Uterus (tissue), 4 donors: ENCODE measurements around the gene RAPGEF3. TPM values are rescaled to one million over a fixed set of nuclear protein-coding genes. Genes with fewer than 3 reads are reported as not detected.

Source experiments
- DNase-seq, 2 donors: peaks; one replicate each; pipeline ENCODE4 v3.0.0-alpha.2; 2019 to 2020
- H3K27ac ChIP-seq, 2 donors: fragments of 200-600 bp; sonication (generic); 1 replicate in 1 of 2; 2 replicates in 1 of 2; pipeline ENCODE4 v1.5.1; 2016 to 2018
- H3K27me3 ChIP-seq, 2 donors: fragments of 200-600 bp; sonication (generic); one replicate each; pipeline ENCODE4 v1.5.1; 2018 to 2019; ENCODE audit warnings: control low read depth in 1 of 2
- H3K36me3 ChIP-seq, 2 donors: fragments of 200-600 bp; sonication (generic); one replicate each; pipeline ENCODE4 v1.5.1; 2019; ENCODE audit warnings: control low read depth in 1 of 2
- H3K4me1 ChIP-seq, 2 donors: fragments of 200-600 bp; sonication (generic); one replicate each; pipeline ENCODE4 v1.5.1; 2018 to 2019; ENCODE audit warnings: control low read depth in 1 of 2
- H3K4me3 ChIP-seq, 2 donors: fragments of 200-600 bp; sonication (generic); 1 replicate in 1 of 2; 2 replicates in 1 of 2; pipeline ENCODE4 v1.5.1; 2018 to 2019; ENCODE audit warnings: mild to moderate bottlenecking in 1 of 2
- H3K9me3 ChIP-seq, 2 donors: fragments of 200-600 bp; sonication (generic); one replicate each; pipeline ENCODE4 v1.5.1; 2019; ENCODE audit warnings: control low read depth in 1 of 2
- POLR2A ChIP-seq, 2 donors: fragments of 450-650 bp; IDR thresholded peaks; one replicate each; pipeline ENCODE4 v1.6.1; 2016; ENCODE audit warnings: antibody characterized with exemption in 2 of 2, mild to moderate bottlenecking in 1 of 2, moderate library complexity in 1 of 2
- intact Hi-C: fragments of 100-400 bp; cut with DNase I; formaldehyde crosslinking; loops from one replicate; pipeline ENCODE4 v1.15.1; 2023; ENCODE audit warnings: low total_unique reads
- total RNA-seq, 4 donors: library from RNA; depleted of rRNA in 3 of 4; stranded (reverse); fragments of >200 nt in 3 of 4; gene quantifications; one replicate each; pipeline versions ENCODE4 v1.1.0 to v1.2.4, GENCODE V29; 2014 to 2023
- TF ChIP-seq, protein P1 (sequence below), 4 experiments: fragments of 200-600 bp in 2 of 4; fragments of 450-650 bp in 2 of 4; sonication (generic) in 2 of 4; IDR thresholded peaks; one replicate each; pipeline ENCODE4 v1.5.1; 2016 to 2019; ENCODE audit warnings: antibody characterized with exemption in 4 of 4, mild to moderate bottlenecking in 2 of 4, moderate library complexity in 1 of 4
- donor health status: DM: yes; HTN: yes; CAD: no.

The RAPGEF3 gene
- total RNA-seq, 4 donors from 2014 or later, result 13.5 to 105 (median 48.7) TPM

GRCh38 chr12:47779301-47779942 lies 20.7 kb upstream of the RAPGEF3 start:
- peaks cover 0 to 5% of the 10 kb centered on the region in 2 donors for H3K4me1 ChIP-seq
- no peak overlapping the region for H3K4me3 ChIP-seq
- H3K27ac ChIP-seq, result peak overlapping the region in 1 of 2 donors; percentile 34
- TF ChIP-seq, protein P1, sequence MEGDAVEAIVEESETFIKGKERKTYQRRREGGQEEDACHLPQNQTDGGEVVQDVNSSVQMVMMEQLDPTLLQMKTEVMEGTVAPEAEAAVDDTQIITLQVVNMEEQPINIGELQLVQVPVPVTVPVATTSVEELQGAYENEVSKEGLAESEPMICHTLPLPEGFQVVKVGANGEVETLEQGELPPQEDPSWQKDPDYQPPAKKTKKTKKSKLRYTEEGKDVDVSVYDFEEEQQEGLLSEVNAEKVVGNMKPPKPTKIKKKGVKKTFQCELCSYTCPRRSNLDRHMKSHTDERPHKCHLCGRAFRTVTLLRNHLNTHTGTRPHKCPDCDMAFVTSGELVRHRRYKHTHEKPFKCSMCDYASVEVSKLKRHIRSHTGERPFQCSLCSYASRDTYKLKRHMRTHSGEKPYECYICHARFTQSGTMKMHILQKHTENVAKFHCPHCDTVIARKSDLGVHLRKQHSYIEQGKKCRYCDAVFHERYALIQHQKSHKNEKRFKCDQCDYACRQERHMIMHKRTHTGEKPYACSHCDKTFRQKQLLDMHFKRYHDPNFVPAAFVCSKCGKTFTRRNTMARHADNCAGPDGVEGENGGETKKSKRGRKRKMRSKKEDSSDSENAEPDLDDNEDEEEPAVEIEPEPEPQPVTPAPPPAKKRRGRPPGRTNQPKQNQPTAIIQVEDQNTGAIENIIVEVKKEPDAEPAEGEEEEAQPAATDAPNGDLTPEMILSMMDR (IDR thresholded peaks at IDR 0.05), result peak; percentile 94 to 96 (median 94)
- TF ChIP-seq POLR2A (IDR thresholded peaks at IDR 0.05), result no peak
- H3K27me3 ChIP-seq, result no peaks in the 10 kb centered on the region
- no peaks in the 10 kb centered on the region for H3K36me3 ChIP-seq
- intact Hi-C loops, result loop anchor here (5.0 kb wide), 1 partner anchor 62 kb away; no protein-coding TSS in a partner anchor
- DNase-seq, result peak; percentile 91
- no peaks in the 10 kb centered on the region for H3K9me3 ChIP-seq

GRCh38 chr12:47778881-47779280 lies 20.2 kb upstream of the RAPGEF3 start:
- no peaks in the 10 kb centered on the region for H3K36me3 ChIP-seq
- intact Hi-C loops, result loop anchor here (5.0 kb wide), 1 partner anchor 62 kb away; no protein-coding TSS in a partner anchor
- H3K27ac ChIP-seq, result peak overlapping the region in 1 of 2 donors; percentile 34
- H3K27me3 ChIP-seq, result no peaks in the 10 kb centered on the region
- H3K4me3 ChIP-seq, result no peak overlapping the region
- TF ChIP-seq POLR2A (IDR thresholded peaks at IDR 0.05), result no peak
- TF ChIP-seq, protein P1 (IDR thresholded peaks at IDR 0.05), result no peak
- no peaks in the 10 kb centered on the region for H3K9me3 ChIP-seq
- no peak for DNase-seq
- H3K4me1 ChIP-seq, result peaks cover 0 to 5% of the 10 kb centered on the region in 2 donors

DNA sequence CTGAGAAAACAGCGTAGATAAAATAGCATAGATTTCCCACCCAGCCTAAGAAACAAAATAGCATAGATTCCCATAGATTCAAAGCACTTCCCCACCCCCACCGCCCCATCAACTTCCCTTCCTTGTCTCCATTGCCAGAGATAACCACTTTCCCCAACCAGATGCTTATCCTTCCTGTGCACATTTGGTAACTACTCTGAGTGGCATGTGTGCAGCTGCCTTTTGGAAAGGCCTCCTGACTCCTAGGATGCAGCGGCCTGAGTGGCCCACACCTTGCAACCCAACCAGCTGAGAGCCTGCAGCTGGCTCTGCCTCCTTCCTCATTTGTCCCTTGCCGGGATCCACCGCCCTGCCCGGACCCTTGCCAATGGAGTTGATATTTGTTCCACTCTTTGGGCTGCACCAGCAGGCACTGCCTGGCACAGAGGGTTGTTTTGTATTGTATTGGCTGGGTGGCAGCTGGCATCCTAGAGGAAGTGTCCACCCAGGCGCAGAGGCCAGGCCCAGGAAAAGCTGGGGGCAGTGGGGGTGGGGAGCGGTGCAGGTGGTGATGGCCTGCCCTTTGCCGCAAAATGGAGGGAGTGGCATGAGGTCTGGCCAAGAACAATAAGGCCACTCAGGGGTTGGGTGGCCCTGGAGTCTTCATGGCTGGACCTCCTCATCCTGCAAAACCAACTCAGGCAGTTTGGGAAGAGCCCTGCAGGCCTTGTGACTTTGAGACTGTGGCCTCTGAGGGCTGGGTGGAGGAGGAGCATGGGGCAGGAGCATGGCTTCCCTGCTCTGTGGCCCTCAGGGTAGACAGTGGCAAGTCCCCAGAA lies 19.3 kb upstream of the RAPGEF3 start:
- no peaks in the 10 kb centered on the region for H3K36me3 ChIP-seq
- peak overlapping the region in 1 of 2 donors; percentile 71 for H3K27ac ChIP-seq
- TF ChIP-seq, protein P1 (IDR thresholded peaks at IDR 0.05), result no peak
- TF ChIP-seq POLR2A (IDR thresholded peaks at IDR 0.05), result no peak
- H3K4me1 ChIP-seq, result peaks cover 0 to 5% of the 10 kb centered on the region in 2 donors
- intact Hi-C loops, result loop anchor here (5.0 kb wide), 1 partner anchor 61 kb away; no protein-coding TSS in a partner anchor
- no peak for DNase-seq
- no peaks in the 10 kb centered on the region for H3K27me3 ChIP-seq
- no peaks in the 10 kb centered on the region for H3K9me3 ChIP-seq
- no peak overlapping the region for H3K4me3 ChIP-seq

GRCh38 chr12:47777151-47777550 lies 18.5 kb upstream of the RAPGEF3 start:
- Histone ChIP-seq H3K27ac (peak overlapping the region; percentile 55 to 71), H3K4me1 (peaks cover 0 to 5% of the 10 kb centered on the region in 2 donors)

More at GRCh38 chr12:47777151-47777550, 18.5 kb upstream of the RAPGEF3 start:
- H3K9me3 ChIP-seq, result no peaks in the 10 kb centered on the region
- H3K4me3 ChIP-seq, result no peak overlapping the region
- H3K27me3 ChIP-seq, result no peaks in the 10 kb centered on the region
- DNase-seq, result no peak
- TF ChIP-seq, protein P1 (IDR thresholded peaks at IDR 0.05), result no peak
- TF ChIP-seq POLR2A (IDR thresholded peaks at IDR 0.05), result no peak
- H3K36me3 ChIP-seq, result no peaks in the 10 kb centered on the region
- intact Hi-C loops, result loop anchor here (5.0 kb wide), 1 partner anchor 60 kb away; no protein-coding TSS in a partner anchor
